C4-2B (cell line): ENCODE measurements around the gene LATS1.
A peak's percentile ranks its signal among the peaks of the same experiment; 100 is the strongest.

Source experiments
- H3K27ac ChIP-seq: fragments of 450-650 bp; 2 replicates; pipeline ENCODE4 v1.5.1; 2017
- CTCF ChIP-seq: fragments of 450-650 bp; conservative IDR thresholded peaks from 2 replicates; pipeline ENCODE4 v1.5.1; 2017; ENCODE audit warnings: mild to moderate bottlenecking
- ZFX ChIP-seq: fragments of 450-650 bp; IDR thresholded peaks from 2 replicates; pipeline ENCODE4 v1.6.1; 2017

Gene LATS1

GRCh38 chr6:149711711-149712110 is 6.2 kb downstream of the LATS1 start:
- TF ChIP-seq CTCF (no peak), ZFX (no peak)
- no peak overlapping the region for H3K27ac ChIP-seq

GRCh38 chr6:149701714-149702113 is 16.2 kb downstream of the LATS1 start:
- H3K27ac ChIP-seq: no peak overlapping the region
- TF ChIP-seq ZFX (no peak), CTCF (no peak)

GRCh38 chr6:149699150-149699549 is 18.8 kb downstream of the LATS1 start:
- no peak overlapping the region for H3K27ac ChIP-seq
- TF ChIP-seq CTCF (peak; percentile 3; the same call in 1 of the 2 replicates), ZFX (no peak)

- TF ChIP-seq ZFX (no peak), CTCF (no peak)
- no peak overlapping the region for H3K27ac ChIP-seq
Observed at GRCh38 chr6:149698175-149698574, 19.7 kb downstream of the LATS1 start.

- H3K27ac ChIP-seq: no peak overlapping the region
- TF ChIP-seq ZFX (no peak), CTCF (no peak)
Observed at GRCh38 chr6:149696901-149697300, 21.0 kb downstream of the LATS1 start.

GRCh38 chr6:149694921-149695320 is 23.0 kb downstream of the LATS1 start:
- no peak overlapping the region for H3K27ac ChIP-seq
- TF ChIP-seq CTCF (no peak), ZFX (no peak)

- H3K27ac ChIP-seq: no peak overlapping the region
- TF ChIP-seq CTCF (no peak), ZFX (no peak)
Observed at GRCh38 chr6:149691201-149691600, 26.7 kb downstream of the LATS1 start.
